Smooth muscle cell (in vitro differentiated cells): ENCODE measurements around the gene CCL4. TPM values are rescaled to one million over a fixed set of nuclear protein-coding genes. Genes with fewer than 3 reads are reported as not detected.

Experiments
- DNase-seq: peaks from one replicate; lab custom pipeline; 2025; ENCODE audit not compliant: unreplicated experiment; lab: John Stamatoyannopoulos, UW
- H2AFZ ChIP-seq: fragments of 200-600 bp; sonication (generic); 2 replicates; pipeline ENCODE4 v1.6.0; 2016; ENCODE audit warnings: antibody characterized with exemption, low read depth, mild to moderate bottlenecking
- H3F3A ChIP-seq: fragments of 200-600 bp; sonication (generic); 2 replicates; pipeline ENCODE4 v1.6.0; 2017; ENCODE audit warnings: antibody characterized with exemption, low read depth
- H3K27ac ChIP-seq: fragments of 200-600 bp; sonication (generic); 2 replicates; pipeline ENCODE4 v1.5.1; 2016; ENCODE audit warnings: low read depth, mild to moderate bottlenecking
- H3K27me3 ChIP-seq: fragments of 200-600 bp; sonication (generic); 2 replicates; pipeline ENCODE4 v1.6.1; 2016; ENCODE audit warnings: low read depth, mild to moderate bottlenecking
- H3K36me3 ChIP-seq: fragments of 200-600 bp; sonication (generic); 2 replicates; pipeline ENCODE4 v1.5.1; 2016; ENCODE audit warnings: low read depth
- H3K4me1 ChIP-seq: fragments of 200-600 bp; sonication (generic); 2 replicates; pipeline ENCODE4 v1.5.1; 2016; ENCODE audit warnings: low read depth
- H3K4me2 ChIP-seq: fragments of 200-600 bp; sonication (generic); 2 replicates; pipeline ENCODE4 v1.6.0; 2016; ENCODE audit warnings: mild to moderate bottlenecking
- H3K4me3 ChIP-seq: fragments of 200-600 bp; sonication (generic); 2 replicates; pipeline ENCODE4 v1.5.1; 2016; ENCODE audit warnings: mild to moderate bottlenecking
- H3K79me2 ChIP-seq: fragments of 200-600 bp; sonication (generic); 2 replicates; pipeline ENCODE4 v1.6.0; 2016; ENCODE audit warnings: low read depth, mild to moderate bottlenecking
- H3K9ac ChIP-seq: fragments of 200-600 bp; sonication (generic); 2 replicates; pipeline ENCODE4 v1.6.0; 2016; ENCODE audit warnings: low read depth
- H3K9me3 ChIP-seq: fragments of 200-600 bp; sonication (generic); replicated peaks from 2 replicates; pipeline ENCODE4 v1.5.1; 2016; ENCODE audit warnings: low read depth
- H4K20me1 ChIP-seq: fragments of 200-600 bp; sonication (generic); 2 replicates; pipeline ENCODE4 v1.6.0; 2016; ENCODE audit warnings: low read depth
- WGBS: methylation state at CpG from one replicate; pipeline ENCODE4 v1.1.7; 2016; ENCODE audit warnings: low lambda C conversion rate; 5-methylcytosine and 5-hydroxymethylcytosine counted together
- polyA plus RNA-seq: library from polyadenylated mRNA; unstranded; fragments of >200 nt; fragmentation: Nextera tagmentation; extraction: Ambion mirVana; gene quantifications from 2 replicates; pipeline ENCODE4 v1.2.1, GENCODE V29; 2016
- total RNA-seq: library from RNA; depleted of rRNA; stranded (reverse); fragments of >200 nt; gene quantifications from 2 replicates; pipeline ENCODE4 v1.2.3, GENCODE V29; 2014
- TF ChIP-seq, protein P1 (sequence below): fragments of 200-600 bp; sonication (generic); IDR thresholded peaks from 2 replicates; pipeline ENCODE4 v1.5.1; 2017; ENCODE audit warnings: borderline replicate concordance, mild to moderate bottlenecking, antibody characterized with exemption; ENCODE audit not compliant: insufficient read depth, poor library complexity, severe bottlenecking

The CCL4 gene
- total and polyA plus RNA-seq, 2 experiments from 2014 or later, result 0.81 TPM; not detected in 1

DNA sequence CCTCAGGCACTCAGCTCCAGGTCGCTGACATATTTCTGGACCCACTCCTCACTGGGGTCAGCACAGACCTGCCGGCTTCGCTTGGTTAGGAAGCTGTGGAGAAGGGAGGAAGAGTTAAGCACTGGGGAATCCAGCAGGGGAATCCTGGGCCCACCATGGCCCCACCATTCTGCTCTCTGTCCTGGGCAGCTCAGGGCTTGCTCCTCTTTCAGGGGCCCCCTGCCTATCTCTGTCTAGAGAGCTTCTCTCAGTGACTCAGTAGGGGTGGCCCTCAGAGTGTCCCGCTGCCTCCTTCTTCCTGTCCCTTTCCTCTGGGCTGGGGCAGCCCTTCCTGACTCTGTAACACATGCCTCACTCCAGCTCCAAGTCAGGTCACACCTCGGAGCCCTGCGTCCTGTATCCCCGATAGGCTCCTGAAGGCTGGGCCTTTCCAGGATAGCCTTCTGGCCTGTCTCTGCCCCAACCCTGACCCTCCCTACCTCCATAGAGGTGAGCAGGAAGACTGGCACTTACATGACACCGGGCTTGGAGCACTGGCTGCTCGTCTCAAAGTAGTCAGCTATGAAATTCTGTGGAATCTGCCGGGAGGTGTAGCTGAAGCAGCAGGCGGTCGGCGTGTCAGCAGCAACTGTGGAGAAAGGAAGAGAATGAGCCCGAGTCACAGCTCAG, 14.8 kb upstream of the CCL4 start:
- no peaks in the 10 kb centered on the region for H3F3A ChIP-seq
- TF ChIP-seq, protein P1, sequence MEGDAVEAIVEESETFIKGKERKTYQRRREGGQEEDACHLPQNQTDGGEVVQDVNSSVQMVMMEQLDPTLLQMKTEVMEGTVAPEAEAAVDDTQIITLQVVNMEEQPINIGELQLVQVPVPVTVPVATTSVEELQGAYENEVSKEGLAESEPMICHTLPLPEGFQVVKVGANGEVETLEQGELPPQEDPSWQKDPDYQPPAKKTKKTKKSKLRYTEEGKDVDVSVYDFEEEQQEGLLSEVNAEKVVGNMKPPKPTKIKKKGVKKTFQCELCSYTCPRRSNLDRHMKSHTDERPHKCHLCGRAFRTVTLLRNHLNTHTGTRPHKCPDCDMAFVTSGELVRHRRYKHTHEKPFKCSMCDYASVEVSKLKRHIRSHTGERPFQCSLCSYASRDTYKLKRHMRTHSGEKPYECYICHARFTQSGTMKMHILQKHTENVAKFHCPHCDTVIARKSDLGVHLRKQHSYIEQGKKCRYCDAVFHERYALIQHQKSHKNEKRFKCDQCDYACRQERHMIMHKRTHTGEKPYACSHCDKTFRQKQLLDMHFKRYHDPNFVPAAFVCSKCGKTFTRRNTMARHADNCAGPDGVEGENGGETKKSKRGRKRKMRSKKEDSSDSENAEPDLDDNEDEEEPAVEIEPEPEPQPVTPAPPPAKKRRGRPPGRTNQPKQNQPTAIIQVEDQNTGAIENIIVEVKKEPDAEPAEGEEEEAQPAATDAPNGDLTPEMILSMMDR, result no peak
- WGBS, result 87% methylated on average over 14 of the region's 14 CpGs
- H3K9ac ChIP-seq, result no peak overlapping the region
- H3K79me2 ChIP-seq, result no peaks in the 10 kb centered on the region
- no peak for DNase-seq
- no peak overlapping the region for H3K4me2 ChIP-seq
- no peaks in the 10 kb centered on the region for H3K36me3 ChIP-seq
- H2AFZ ChIP-seq, result no peak overlapping the region
- no peaks in the 10 kb centered on the region for H4K20me1 ChIP-seq
- no peak overlapping the region for H3K27ac ChIP-seq
- no peak overlapping the region for H3K4me3 ChIP-seq
- H3K27me3 ChIP-seq, result peaks cover 5% of the 10 kb centered on the region
- no peaks in the 10 kb centered on the region for H3K9me3 ChIP-seq
- H3K4me1 ChIP-seq, result no peaks in the 10 kb centered on the region

DNA sequence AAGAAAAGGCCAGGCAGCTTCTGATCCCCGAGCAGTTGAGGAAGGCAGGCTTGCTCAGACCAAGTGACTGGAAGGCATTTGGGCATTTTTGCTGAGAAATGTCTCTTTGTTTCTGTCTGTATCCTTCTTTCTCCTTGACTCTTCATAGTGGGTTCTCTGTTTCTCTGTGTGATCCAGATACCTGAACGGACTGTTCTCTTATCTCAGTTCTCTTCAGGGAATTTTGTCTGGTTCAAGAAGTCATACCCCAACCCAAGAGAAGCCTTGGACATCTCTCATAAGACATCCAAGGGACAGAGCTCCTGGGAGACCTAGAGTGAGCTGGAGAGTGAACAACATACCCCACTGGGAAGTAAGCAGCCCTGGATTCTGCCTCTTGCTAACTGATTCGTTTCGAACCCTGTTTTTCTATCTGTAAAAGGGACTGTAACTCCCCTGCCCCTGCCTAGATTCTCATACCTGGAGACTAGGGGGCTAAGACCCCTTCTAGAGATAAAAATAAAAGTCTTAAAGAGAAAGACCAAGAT, 14.2 kb upstream of the CCL4 start:
- H3K9ac ChIP-seq, result no peak overlapping the region
- peaks cover 5% of the 10 kb centered on the region for H3K27me3 ChIP-seq
- TF ChIP-seq, protein P1, result no peak
- WGBS, result 86% methylated on average over 4 of the region's 4 CpGs
- H3K4me3 ChIP-seq, result no peak overlapping the region
- no peaks in the 10 kb centered on the region for H3K79me2 ChIP-seq
- H3K4me1 ChIP-seq, result no peaks in the 10 kb centered on the region
- no peaks in the 10 kb centered on the region for H3K36me3 ChIP-seq
- no peak for DNase-seq
- H3K9me3 ChIP-seq, result no peaks in the 10 kb centered on the region
- H2AFZ ChIP-seq, result no peak overlapping the region
- H3K27ac ChIP-seq, result no peak overlapping the region
- H3K4me2 ChIP-seq, result no peak overlapping the region
- H3F3A ChIP-seq, result no peaks in the 10 kb centered on the region
- H4K20me1 ChIP-seq, result no peaks in the 10 kb centered on the region

DNA sequence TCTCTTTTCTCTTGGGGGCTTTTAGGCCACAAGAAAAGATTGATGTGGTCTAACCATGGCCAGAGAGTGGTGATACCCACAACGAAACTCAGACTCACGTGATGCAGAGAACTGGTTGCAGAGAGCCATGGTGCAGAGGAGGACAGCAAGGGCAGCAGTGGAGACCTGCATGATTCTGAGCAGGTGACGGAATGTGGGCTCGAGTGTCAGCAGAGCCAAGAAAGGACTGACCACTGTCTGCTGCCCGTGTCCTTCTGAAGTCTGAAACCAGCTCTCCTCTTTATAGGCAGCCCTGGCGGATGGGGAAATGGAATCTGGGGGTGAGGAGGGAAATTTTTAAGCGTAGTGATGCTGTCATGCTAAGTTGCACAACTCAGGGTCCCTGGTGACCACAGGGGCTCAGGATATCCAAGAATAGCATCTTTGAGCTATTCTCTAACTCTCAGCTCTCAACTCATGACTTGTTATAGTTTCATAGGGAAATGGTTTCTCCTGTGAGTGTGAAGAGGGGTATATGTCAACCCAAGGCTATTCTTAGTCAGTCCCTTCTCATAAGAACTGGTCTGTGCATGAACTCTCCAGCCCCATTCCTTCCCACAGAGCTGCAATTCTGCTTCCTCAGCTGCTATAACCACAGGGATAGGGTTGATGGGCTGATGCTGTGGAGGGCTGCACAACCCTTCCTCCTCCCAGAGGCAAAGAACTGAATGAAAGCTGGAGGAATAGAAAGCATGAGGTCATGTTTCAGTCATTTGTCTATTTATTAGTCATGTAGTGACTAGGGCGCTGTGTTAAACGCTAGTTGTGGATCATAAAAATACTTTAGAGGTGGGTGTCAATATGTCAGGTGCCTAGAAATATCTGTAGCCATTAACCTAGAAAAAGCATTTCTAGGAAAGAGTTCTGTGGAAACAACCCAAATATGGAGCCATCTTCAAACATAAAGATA, 13.5 kb upstream of the CCL4 start, which contains the start of gene CCL3:
Gene CCL3, minus strand, starts transcription at position 256 of the 949 bp plus-strand sequence. Its CDS starts 85 bp downstream, at position 171.
- H3K36me3 ChIP-seq, result no peaks in the 10 kb centered on the region
- DNase-seq, result no peak
- H3K9ac ChIP-seq, result no peak within 1 kb of the TSS
- no peaks in the 10 kb centered on the region for H3K9me3 ChIP-seq
- TF ChIP-seq, protein P1, result no peak
- no peaks in the 10 kb centered on the region for H3K4me1 ChIP-seq
- no peak within 1 kb of the TSS for H3K4me3 ChIP-seq
- H3F3A ChIP-seq, result no peaks in the 10 kb centered on the region
- H4K20me1 ChIP-seq, result no peaks in the 10 kb centered on the region
- no peak within 1 kb of the TSS for H3K27ac ChIP-seq
- WGBS, result 79% methylated on average over 9 of the region's 9 CpGs
- no peak within 1 kb of the TSS for H3K4me2 ChIP-seq
- peaks cover 5% of the 10 kb centered on the region for H3K27me3 ChIP-seq
- H2AFZ ChIP-seq, result no peak within 1 kb of the TSS
- no peaks in the 10 kb centered on the region for H3K79me2 ChIP-seq
